K562 (cell line): ENCODE data around the gene BAMBI. TPM values are rescaled to one million over a fixed set of nuclear protein-coding genes. Genes with fewer than 3 reads are reported as not detected.

Experiments
- BHLHE40 ChIP-seq: IDR thresholded peaks from 2 replicates; pipeline ENCODE4 v1.6.1; 2011; ENCODE audit warnings: low read length, improper control_type of control experiment
- CREBBP ChIP-seq: IDR thresholded peaks from one replicate; pipeline ENCODE4 v1.6.1; 2012; ENCODE audit warnings: low read depth, mild to moderate bottlenecking, control low read depth, inconsistent platforms, low read length
- DPF2 ChIP-seq: fragments of 450-650 bp; IDR thresholded peaks from 2 replicates; pipeline ENCODE4 v1.6.1; 2016
- FOSL1 ChIP-seq: fragments of 200-800 bp; sonication (Bioruptor generic); conservative IDR thresholded peaks from 2 replicates; pipeline ENCODE4 v1.6.1; 2016; ENCODE audit warnings: missing genetic modification characterization, missing compliant biosample characterization
- FOXA3 ChIP-seq, 2 experiments: fragments of 450-650 bp in 1 of 2; sonication (generic) in 1 of 2; formaldehyde crosslinking; IDR thresholded peaks in 1 of 2; conservative IDR thresholded peaks in 1 of 2; 2 replicates each; pipeline versions ENCODE4 v1.4.0 to v1.8.0; 2020 to 2022; ENCODE audit warnings: mild to moderate bottlenecking in 2 of 2, missing genetic modification reagents in 1 of 2
- JUNB ChIP-seq: fragments of 450-650 bp; formaldehyde crosslinking; conservative IDR thresholded peaks from 2 replicates; pipeline ENCODE4 v1.4.0; 2020; ENCODE audit warnings: mild to moderate bottlenecking
- KDM4B ChIP-seq, 2 experiments: fragments of 450-650 bp in 1 of 2; sonication (generic) in 1 of 2; IDR thresholded peaks; 2 replicates each; pipeline ENCODE4 v1.6.1; 2016 to 2017; ENCODE audit warnings: borderline replicate concordance in 2 of 2, antibody characterized with exemption in 1 of 2, low read depth in 1 of 2, mild to moderate bottlenecking in 1 of 2
- MCM2 ChIP-seq: fragments of 450-650 bp; IDR thresholded peaks from 2 replicates; pipeline ENCODE4 v1.6.1; 2017; ENCODE audit warnings: low read depth, mild to moderate bottlenecking
- MECOM ChIP-seq: fragments of 250-450 bp; sonication (Bioruptor Pico); IDR thresholded peaks from 2 replicates; pipeline ENCODE4 v1.8.0; 2022; ENCODE audit warnings: inconsistent platforms
- MEIS2 ChIP-seq: fragments of 450-650 bp; IDR thresholded peaks from 2 replicates; pipeline ENCODE4 v1.6.1; 2014; ENCODE audit warnings: mild to moderate bottlenecking; ENCODE audit not compliant: partially characterized antibody
- NFYB ChIP-seq: IDR thresholded peaks from 2 replicates; pipeline ENCODE4 v1.6.1; 2011; ENCODE audit warnings: mild to moderate bottlenecking, moderate library complexity; ENCODE audit not compliant: insufficient read length; ENCODE audit errors: extremely low read depth
- POLR2H ChIP-seq: IDR thresholded peaks from 2 replicates; pipeline ENCODE4 v1.6.1; 2016; ENCODE audit warnings: missing genetic modification characterization, low read depth, mild to moderate bottlenecking, control low read depth, missing compliant biosample characterization, moderate library complexity
- SLC30A9 ChIP-seq: fragments of 250-450 bp; sonication (Bioruptor Pico); IDR thresholded peaks from 2 replicates; pipeline ENCODE4 v1.8.0; 2022; ENCODE audit warnings: mild to moderate bottlenecking, moderate library complexity
- SREBF1 ChIP-seq: fragments of 150-350 bp; IDR thresholded peaks from 2 replicates; pipeline ENCODE4 v1.6.1; 2014; ENCODE audit warnings: antibody characterized with exemption, low read depth, low read length, borderline replicate concordance
- SRSF7 ChIP-seq: fragments of 200-400 bp; formaldehyde crosslinking; optimal IDR thresholded peaks from 2 replicates; pipeline ENCODE3; 2017; ENCODE audit warnings: mild to moderate bottlenecking, low read depth, low read length
- TBL1XR1 ChIP-seq, 2 experiments: IDR thresholded peaks; 2 replicates each; pipeline ENCODE4 v1.6.1; 2012; ENCODE audit warnings: improper control_type of control experiment in 2 of 2, low read length in 2 of 2, mild to moderate bottlenecking in 1 of 2
- TFAM ChIP-seq: fragments of 250-450 bp; sonication (Bioruptor Pico); conservative IDR thresholded peaks from 2 replicates; pipeline ENCODE4 v1.5.0; 2021; ENCODE audit warnings: mild to moderate bottlenecking, moderate library complexity
- TRIM24 ChIP-seq, 2 experiments: fragments of 450-650 bp; IDR thresholded peaks; 2 replicates each; pipeline ENCODE4 v1.6.1; 2016
- ZNF197 ChIP-seq: fragments of 200-800 bp; sonication (Bioruptor generic); IDR thresholded peaks from 2 replicates; pipeline ENCODE4 v1.6.1; 2016; ENCODE audit warnings: low read depth, missing genetic modification characterization, missing compliant biosample characterization
- ZNF766 ChIP-seq: fragments of 200-800 bp; sonication (Bioruptor generic); conservative IDR thresholded peaks from 2 replicates; pipeline ENCODE4 v1.6.1; 2016; ENCODE audit warnings: missing genetic modification characterization, missing compliant biosample characterization
- ZNF778 ChIP-seq: fragments of 450-650 bp; formaldehyde crosslinking; IDR thresholded peaks from 2 replicates; pipeline ENCODE4 v1.4.0; 2020; ENCODE audit warnings: mild to moderate bottlenecking, moderate library complexity
- polyA plus RNA-seq, 8 experiments: library from polyadenylated mRNA; depleted of rRNA in 4 of 8; stranded (reverse) in 5 of 8; unstranded in 3 of 8; fragments of >200 nt; fragmentation: Nextera tagmentation in 2 of 8; fragmentation: Illumina TruSeq in 1 of 8; extraction: Ambion mirVana in 2 of 8; extraction: Trizol in 1 of 8; gene quantifications; 2 replicates each; pipeline versions ENCODE4 v1.2.1 to v1.2.3, GENCODE V29; 2011 to 2014; ENCODE audit warnings: inconsistent platforms in 1 of 8, missing spikeins in 1 of 8
- total RNA-seq, 7 experiments: library from RNA; depleted of rRNA in 6 of 7; stranded (reverse); fragments of >200 nt in 6 of 7; fragmentation: Illumina TruSeq in 2 of 7; extraction: Trizol in 2 of 7; gene quantifications; 2 replicates each; pipeline versions ENCODE4 v1.2.1 to v1.2.3, GENCODE V29; 2011 to 2021; ENCODE audit warnings: low replicate concordance in 1 of 7
- TF ChIP-seq, protein P1 (sequence below): sonication (generic); formaldehyde crosslinking; IDR thresholded peaks from 2 replicates; pipeline ENCODE4 v1.8.0; 2022; ENCODE audit warnings: mild to moderate bottlenecking, missing genetic modification reagents, borderline replicate concordance
- TF ChIP-seq, protein P2 (sequence below): fragments of 450-650 bp; formaldehyde crosslinking; IDR thresholded peaks from 2 replicates; pipeline ENCODE4 v1.4.0; 2020; ENCODE audit warnings: mild to moderate bottlenecking, moderate library complexity
- TF ChIP-seq, protein P3 (sequence below): fragments of 450-650 bp; IDR thresholded peaks from 2 replicates; pipeline ENCODE4 v1.6.1; 2016; ENCODE audit warnings: borderline replicate concordance

Gene BAMBI
- total and polyA plus RNA-seq, 9 of the 15 experiments (the other 6 are each of a cell fraction or from before 2014, with no cell fraction given), result 2.0 to 21.8 (median 13.5) TPM

DNA sequence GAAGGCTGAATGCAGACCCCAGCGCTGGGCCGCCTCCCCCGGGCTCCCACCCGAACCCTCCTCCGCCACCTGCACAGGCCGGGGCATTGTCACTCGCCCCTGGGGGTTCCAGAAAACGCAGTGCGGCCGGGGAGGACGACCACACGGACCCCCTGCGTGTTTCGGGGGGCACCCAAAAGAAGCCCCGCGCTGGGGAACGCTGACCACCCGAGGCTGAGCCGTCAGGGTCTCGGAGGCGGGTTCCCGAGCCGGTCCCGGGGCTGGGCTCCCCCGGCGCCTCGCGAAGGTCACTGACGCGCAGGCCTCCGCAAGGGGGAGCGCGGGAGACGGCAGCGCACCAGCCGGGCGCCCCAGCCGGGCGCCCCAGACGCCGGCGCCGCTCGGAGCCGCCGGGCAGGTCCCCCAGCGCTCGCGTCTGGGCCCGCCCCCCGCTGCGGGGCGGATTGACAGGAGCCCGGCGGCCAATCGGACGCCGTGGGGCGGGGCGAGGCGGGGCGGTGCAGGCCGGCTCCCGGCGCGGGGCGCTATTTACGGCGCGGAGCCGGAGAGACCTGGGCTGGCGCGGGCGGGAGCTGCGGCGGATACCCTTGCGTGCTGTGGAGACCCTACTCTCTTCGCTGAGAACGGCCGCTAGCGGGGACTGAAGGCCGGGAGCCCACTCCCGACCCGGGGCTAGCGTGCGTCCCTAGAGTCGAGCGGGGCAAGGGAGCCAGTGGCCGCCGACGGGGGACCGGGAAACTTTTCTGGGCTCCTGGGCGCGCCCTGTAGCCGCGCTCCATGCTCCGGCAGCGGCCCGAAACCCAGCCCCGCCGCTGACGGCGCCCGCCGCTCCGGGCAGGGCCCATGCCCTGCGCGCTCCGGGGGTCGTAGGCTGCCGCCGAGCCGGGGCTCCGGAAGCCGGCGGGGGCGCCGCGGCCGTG lies at the start of gene BAMBI (continued):
- TF ChIP-seq MCM2 (no peak), FOSL1 (no peak), TFAM (no peak), ZNF197 (CRISPR knock-in tag) (no peak), TBL1XR1 (IDR thresholded peaks at IDR 0.05; ENCODE audit: low read length in 2 of 2) (no peak), NFYB (peak; percentile 78), MEIS2 (peak; percentile 53), SREBF1 (no peak), ZNF778 (no peak), SLC30A9 (no peak), TRIM24 (IDR thresholded peaks at IDR 0.05) (no peak), FOXA3 (CRISPR knock-in tag; conservative IDR thresholded peaks at IDR 0.05 in 1 of 2, IDR thresholded peaks at IDR 0.05 in 1 of 2) (no peak), ZNF766 (CRISPR knock-in tag) (no peak), JUNB (CRISPR knock-in tag) (no peak), SRSF7 (no peak), POLR2H (tag) (peak; percentile 84), CREBBP (no peak), MECOM (CRISPR knock-in tag) (no peak), KDM4B (IDR thresholded peaks at IDR 0.05; ENCODE audit: borderline replicate concordance in 2 of 2, low read depth in 1 of 2) (no peak), DPF2 (no peak), BHLHE40 (no peak)
- TF ChIP-seq, protein P1, sequence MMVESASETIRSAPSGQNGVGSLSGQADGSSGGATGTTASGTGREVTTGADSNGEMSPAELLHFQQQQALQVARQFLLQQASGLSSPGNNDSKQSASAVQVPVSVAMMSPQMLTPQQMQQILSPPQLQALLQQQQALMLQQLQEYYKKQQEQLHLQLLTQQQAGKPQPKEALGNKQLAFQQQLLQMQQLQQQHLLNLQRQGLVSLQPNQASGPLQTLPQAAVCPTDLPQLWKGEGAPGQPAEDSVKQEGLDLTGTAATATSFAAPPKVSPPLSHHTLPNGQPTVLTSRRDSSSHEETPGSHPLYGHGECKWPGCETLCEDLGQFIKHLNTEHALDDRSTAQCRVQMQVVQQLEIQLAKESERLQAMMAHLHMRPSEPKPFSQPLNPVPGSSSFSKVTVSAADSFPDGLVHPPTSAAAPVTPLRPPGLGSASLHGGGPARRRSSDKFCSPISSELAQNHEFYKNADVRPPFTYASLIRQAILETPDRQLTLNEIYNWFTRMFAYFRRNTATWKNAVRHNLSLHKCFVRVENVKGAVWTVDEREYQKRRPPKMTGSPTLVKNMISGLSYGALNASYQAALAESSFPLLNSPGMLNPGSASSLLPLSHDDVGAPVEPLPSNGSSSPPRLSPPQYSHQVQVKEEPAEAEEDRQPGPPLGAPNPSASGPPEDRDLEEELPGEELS, result no peak
- TF ChIP-seq, protein P2, sequence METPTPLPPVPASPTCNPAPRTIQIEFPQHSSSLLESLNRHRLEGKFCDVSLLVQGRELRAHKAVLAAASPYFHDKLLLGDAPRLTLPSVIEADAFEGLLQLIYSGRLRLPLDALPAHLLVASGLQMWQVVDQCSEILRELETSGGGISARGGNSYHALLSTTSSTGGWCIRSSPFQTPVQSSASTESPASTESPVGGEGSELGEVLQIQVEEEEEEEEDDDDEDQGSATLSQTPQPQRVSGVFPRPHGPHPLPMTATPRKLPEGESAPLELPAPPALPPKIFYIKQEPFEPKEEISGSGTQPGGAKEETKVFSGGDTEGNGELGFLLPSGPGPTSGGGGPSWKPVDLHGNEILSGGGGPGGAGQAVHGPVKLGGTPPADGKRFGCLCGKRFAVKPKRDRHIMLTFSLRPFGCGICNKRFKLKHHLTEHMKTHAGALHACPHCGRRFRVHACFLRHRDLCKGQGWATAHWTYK (CRISPR knock-in tag), result no peak
- TF ChIP-seq, protein P3, sequence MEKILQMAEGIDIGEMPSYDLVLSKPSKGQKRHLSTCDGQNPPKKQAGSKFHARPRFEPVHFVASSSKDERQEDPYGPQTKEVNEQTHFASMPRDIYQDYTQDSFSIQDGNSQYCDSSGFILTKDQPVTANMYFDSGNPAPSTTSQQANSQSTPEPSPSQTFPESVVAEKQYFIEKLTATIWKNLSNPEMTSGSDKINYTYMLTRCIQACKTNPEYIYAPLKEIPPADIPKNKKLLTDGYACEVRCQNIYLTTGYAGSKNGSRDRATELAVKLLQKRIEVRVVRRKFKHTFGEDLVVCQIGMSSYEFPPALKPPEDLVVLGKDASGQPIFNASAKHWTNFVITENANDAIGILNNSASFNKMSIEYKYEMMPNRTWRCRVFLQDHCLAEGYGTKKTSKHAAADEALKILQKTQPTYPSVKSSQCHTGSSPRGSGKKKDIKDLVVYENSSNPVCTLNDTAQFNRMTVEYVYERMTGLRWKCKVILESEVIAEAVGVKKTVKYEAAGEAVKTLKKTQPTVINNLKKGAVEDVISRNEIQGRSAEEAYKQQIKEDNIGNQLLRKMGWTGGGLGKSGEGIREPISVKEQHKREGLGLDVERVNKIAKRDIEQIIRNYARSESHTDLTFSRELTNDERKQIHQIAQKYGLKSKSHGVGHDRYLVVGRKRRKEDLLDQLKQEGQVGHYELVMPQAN, result no peak
